SK-N-MC (cell line): Measurements from ENCODE around the gene CDCA4.

Experiments
- EZH2 ChIP-seq: fragments of 200-600 bp; sonication (generic); IDR thresholded peaks from one replicate; pipeline ENCODE4 v1.6.1; 2017; ENCODE audit warnings: antibody characterized with exemption
- FOXP2 ChIP-seq: optimal IDR thresholded peaks from 2 replicates; pipeline ENCODE3; 2011; ENCODE audit warnings: mild to moderate bottlenecking, moderate library complexity; ENCODE audit not compliant: insufficient read depth; ENCODE audit errors: extremely low read length, control extremely low read depth
- POLR2AphosphoS5 ChIP-seq: IDR thresholded peaks from 2 replicates; pipeline ENCODE4 v1.6.1; 2012; ENCODE audit warnings: mild to moderate bottlenecking, low read depth, low read length, borderline replicate concordance

GRCh38 chr14:105022276-105022670 is 1.4 kb upstream of the CDCA4 start:
- no peak for TF ChIP-seq POLR2AphosphoS5
- no peak for TF ChIP-seq EZH2
- no peak for TF ChIP-seq FOXP2
